ENCODE data around the gene DTX4. TPM values are rescaled to one million over a fixed set of nuclear protein-coding genes. Genes with fewer than 3 reads are reported as not detected.

The DTX4 gene
- total RNA-seq, 1 experiment from 2014 or later = 96.7 TPM

- Mint-ChIP-seq H3K36me3 (ENCODE audit: insufficient read depth, unreplicated experiment) (peaks cover 16% of the 10 kb centered on the region), H3K27ac (ENCODE audit: unreplicated experiment) (no peak overlapping the region), H3K4me1 (ENCODE audit: low read depth, unreplicated experiment) (peaks cover 16% of the 10 kb centered on the region), H3K27me3 (ENCODE audit: insufficient read depth, unreplicated experiment) (peaks cover 10% of the 10 kb centered on the region), H3K4me3 (ENCODE audit: unreplicated experiment) (no peak overlapping the region), H3K9me3 (ENCODE audit: unreplicated experiment) (peaks cover 8% of the 10 kb centered on the region)
- ChIA-PET POLR2A (interaction anchor here (1.1 kb wide), 1 partner anchor 15 kb away, joined by 7 read pairs; the partner anchor contains the start of gene DTX4), CTCF (interaction anchor here (1.1 to 2.3 kb wide), 6 partner anchors 9 to 871 kb away, joined by 3 to 35 read pairs (median 18); partner anchors contain the start of genes DTX4 and FAM111A)
- Histone ChIP-seq H3K9me3 (peaks cover 3% of the 10 kb centered on the region; the same call in 1 of the 2 replicates), H3K27me3 (replicated peaks; ENCODE audit: control insufficient read depth, insufficient read depth, low read length) (no peaks in the 10 kb centered on the region), H3K4me1 (peaks cover 16% of the 10 kb centered on the region), H3K4me3 (ENCODE audit: low read depth, low read length) (no peak overlapping the region), H3K36me3 (ENCODE audit: control insufficient read depth, insufficient read depth, low read length) (no peaks in the 10 kb centered on the region)
- intact Hi-C loops (cut with micrococcal nuclease; ENCODE audit: unreplicated experiment) = loop anchor here (5.0 kb wide), 1 partner anchor 580 kb away; the partner anchor contains the start of genes LPXN and ZFP91
- TF ChIP-seq CTCF (IDR thresholded peaks at IDR 0.05; ENCODE audit: insufficient read depth in 1 of 2, low read depth in 1 of 2, low read length in 1 of 2, severe bottlenecking in 1 of 2, unreplicated experiment in 1 of 2) = no peak
- no TSS peak for BruUV-seq (replicated peaks)
- no peak for DNase-seq
These were observed 14.5 kb upstream of the DTX4 start for GRCh38 chr11:59157433-59157832.

- peaks cover 3% of the 10 kb centered on the region; the same call in 1 of the 2 replicates for H3K9me3 ChIP-seq
- CTCF ChIA-PET = interaction anchor here (0.6 to 2.3 kb wide), 30 partner anchors 9 to 1971 kb away, joined by 3 to 35 read pairs (median 5); partner anchors contain the start of genes DTX4, FAM111A, FAM111B and LPXN
- H3K4me3 ChIP-seq (ENCODE audit: low read depth, low read length) = no peak overlapping the region
- H3K36me3 ChIP-seq (ENCODE audit: control insufficient read depth, insufficient read depth, low read length) = no peaks in the 10 kb centered on the region
- H3K27ac Mint-ChIP-seq (ENCODE audit: unreplicated experiment) = no peak overlapping the region
- peak; percentile 68 to 78 for DNase-seq
- peaks cover 10% of the 10 kb centered on the region for H3K27me3 Mint-ChIP-seq (ENCODE audit: insufficient read depth, unreplicated experiment)
- intact Hi-C loops (cut with micrococcal nuclease; ENCODE audit: unreplicated experiment) = loop anchor here (1.0 to 5.0 kb wide), 7 partner anchors 16 to 581 kb away; partner anchors contain the start of genes FAM111A, LPXN and ZFP91
- H3K36me3 Mint-ChIP-seq (ENCODE audit: insufficient read depth, unreplicated experiment) = peaks cover 11% of the 10 kb centered on the region
- POLR2A ChIA-PET = interaction anchor here (0.6 to 1.1 kb wide), 8 partner anchors 14 to 457 kb away, joined by 3 to 7 read pairs (median 4); partner anchors contain the start of genes DTX4, FAM111A and OSBP
- no peak overlapping the region for H3K4me3 Mint-ChIP-seq (ENCODE audit: unreplicated experiment)
- TF ChIP-seq CTCF (IDR thresholded peaks at IDR 0.05; ENCODE audit: insufficient read depth in 1 of 2, low read depth in 1 of 2, low read length in 1 of 2, severe bottlenecking in 1 of 2, unreplicated experiment in 1 of 2) = peak; percentile 80 to 84
- H3K4me1 ChIP-seq = peaks cover 16% of the 10 kb centered on the region
- no TSS peak for BruUV-seq (replicated peaks)
- peaks cover 16% of the 10 kb centered on the region for H3K4me1 Mint-ChIP-seq (ENCODE audit: low read depth, unreplicated experiment)
- peaks cover 9% of the 10 kb centered on the region for H3K9me3 Mint-ChIP-seq (ENCODE audit: unreplicated experiment)
- H3K27me3 ChIP-seq (replicated peaks; ENCODE audit: control insufficient read depth, insufficient read depth, low read length) = no peaks in the 10 kb centered on the region
These were observed 13.5 kb upstream of the DTX4 start for GRCh38 chr11:59158206-59159068.

- H3K9me3 ChIP-seq = peaks cover 3% of the 10 kb centered on the region; the same call in 1 of the 2 replicates
- Mint-ChIP-seq H3K27ac (ENCODE audit: unreplicated experiment) (no peak overlapping the region), H3K9me3 (ENCODE audit: unreplicated experiment) (peaks cover 19% of the 10 kb centered on the region), H3K4me1 (ENCODE audit: low read depth, unreplicated experiment) (no peaks in the 10 kb centered on the region), H3K4me3 (ENCODE audit: unreplicated experiment) (no peak overlapping the region), H3K27me3 (ENCODE audit: insufficient read depth, unreplicated experiment) (peaks cover 14% of the 10 kb centered on the region), H3K36me3 (ENCODE audit: insufficient read depth, unreplicated experiment) (no peaks in the 10 kb centered on the region)
- TF ChIP-seq CTCF (IDR thresholded peaks at IDR 0.05; ENCODE audit: insufficient read depth in 1 of 2, low read depth in 1 of 2, low read length in 1 of 2, severe bottlenecking in 1 of 2, unreplicated experiment in 1 of 2) = no peak
- DNase-seq = no peak
- POLR2A ChIA-PET = interaction anchor here (0.6 kb wide), 1 partner anchor 123 kb away, joined by 6 read pairs; no protein-coding TSS in a partner anchor
- intact Hi-C loops (cut with micrococcal nuclease; ENCODE audit: unreplicated experiment) = no loop called here
- BruUV-seq (replicated peaks) = no TSS peak
- H3K27me3 ChIP-seq (replicated peaks; ENCODE audit: control insufficient read depth, insufficient read depth, low read length) = no peaks in the 10 kb centered on the region
- no peaks in the 10 kb centered on the region for H3K4me1 ChIP-seq
- no peak overlapping the region for H3K4me3 ChIP-seq (ENCODE audit: low read depth, low read length)
- CTCF ChIA-PET = interaction anchor here (1.4 kb wide), 1 partner anchor 22 kb away, joined by 4 read pairs; no protein-coding TSS in a partner anchor
- H3K36me3 ChIP-seq (ENCODE audit: control insufficient read depth, insufficient read depth, low read length) = no peaks in the 10 kb centered on the region; the same call in 1 of the 2 replicates
These were observed 7.9 kb upstream of the DTX4 start for GRCh38 chr11:59164028-59164427.

All from Caco-2 (cell line).